ENCODE data around the gene ZNF230. TPM values are rescaled to one million over a fixed set of nuclear protein-coding genes. Genes with fewer than 3 reads are reported as not detected.
A peak's percentile ranks its signal among the peaks of the same experiment; 100 is the strongest.

Gene ZNF230
- total RNA-seq, 2 donors from 2014 or later = 3.8 to 5.7 TPM

DNA sequence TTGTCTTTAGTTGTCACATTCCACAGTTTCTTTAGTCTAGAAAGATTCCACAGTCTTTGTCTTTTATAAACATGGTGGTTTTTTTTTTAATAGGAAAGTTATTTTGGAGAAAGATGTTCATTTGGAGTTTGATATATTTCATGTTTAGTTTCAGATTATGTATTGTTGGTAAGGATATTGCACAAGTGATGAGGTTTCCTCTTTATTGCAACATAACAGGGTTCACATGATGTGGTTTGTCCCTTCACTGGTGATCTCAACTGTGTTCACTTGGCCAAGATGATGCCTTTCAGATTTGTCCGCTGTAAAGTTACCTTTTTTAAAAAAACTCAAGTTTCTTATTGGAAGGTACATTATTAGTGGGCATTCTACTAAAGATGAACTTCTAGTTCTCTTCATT is 3.2 kb downstream of the ZNF230 start:
- peaks cover 24% of the 10 kb centered on the region for H3K9me3 ChIP-seq (ENCODE audit: control insufficient read depth, low read length)
- H3K9me3 Mint-ChIP-seq = peaks cover 34% of the 10 kb centered on the region
- H3K36me3 ChIP-seq (ENCODE audit: control insufficient read depth, insufficient read depth, low read length) = peaks cover 30% of the 10 kb centered on the region
- no peak overlapping the region for H3K27ac Mint-ChIP-seq
- no peaks in the 10 kb centered on the region for H3K27me3 ChIP-seq (ENCODE audit: control insufficient read depth, insufficient read depth, low read length, poor library complexity, severe bottlenecking)
- TF ChIP-seq, protein P1, sequence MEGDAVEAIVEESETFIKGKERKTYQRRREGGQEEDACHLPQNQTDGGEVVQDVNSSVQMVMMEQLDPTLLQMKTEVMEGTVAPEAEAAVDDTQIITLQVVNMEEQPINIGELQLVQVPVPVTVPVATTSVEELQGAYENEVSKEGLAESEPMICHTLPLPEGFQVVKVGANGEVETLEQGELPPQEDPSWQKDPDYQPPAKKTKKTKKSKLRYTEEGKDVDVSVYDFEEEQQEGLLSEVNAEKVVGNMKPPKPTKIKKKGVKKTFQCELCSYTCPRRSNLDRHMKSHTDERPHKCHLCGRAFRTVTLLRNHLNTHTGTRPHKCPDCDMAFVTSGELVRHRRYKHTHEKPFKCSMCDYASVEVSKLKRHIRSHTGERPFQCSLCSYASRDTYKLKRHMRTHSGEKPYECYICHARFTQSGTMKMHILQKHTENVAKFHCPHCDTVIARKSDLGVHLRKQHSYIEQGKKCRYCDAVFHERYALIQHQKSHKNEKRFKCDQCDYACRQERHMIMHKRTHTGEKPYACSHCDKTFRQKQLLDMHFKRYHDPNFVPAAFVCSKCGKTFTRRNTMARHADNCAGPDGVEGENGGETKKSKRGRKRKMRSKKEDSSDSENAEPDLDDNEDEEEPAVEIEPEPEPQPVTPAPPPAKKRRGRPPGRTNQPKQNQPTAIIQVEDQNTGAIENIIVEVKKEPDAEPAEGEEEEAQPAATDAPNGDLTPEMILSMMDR (conservative IDR thresholded peaks at IDR 0.05) = no peak
- no peak overlapping the region for H3K4me3 Mint-ChIP-seq
- H3K4me1 Mint-ChIP-seq = peaks cover 9% of the 10 kb centered on the region
- peaks cover 5% of the 10 kb centered on the region for H3K27me3 Mint-ChIP-seq (ENCODE audit: insufficient read depth)
- no peaks in the 10 kb centered on the region for H3K4me1 ChIP-seq (ENCODE audit: control insufficient read depth, insufficient read depth, low read length)
- no peak overlapping the region for H3K9ac ChIP-seq (ENCODE audit: extremely low read depth, low read length, poor library complexity, severe bottlenecking)
- H3K27ac ChIP-seq (ENCODE audit: low read depth, low read length) = no peak overlapping the region
- no peak overlapping the region for H3K4me3 ChIP-seq (ENCODE audit: low read length)
- peaks cover 49% of the 10 kb centered on the region for H3K36me3 Mint-ChIP-seq (ENCODE audit: low read depth)
- no peak for DNase-seq
- WGBS, 2 experiments (ENCODE audit: insufficient coverage in 1 of 2, insufficient read length in 1 of 2) = 89% methylated on average over 1 of the region's 1 CpG; no CpG with 5 or more reads in 1 of the 2 experiments

DNA sequence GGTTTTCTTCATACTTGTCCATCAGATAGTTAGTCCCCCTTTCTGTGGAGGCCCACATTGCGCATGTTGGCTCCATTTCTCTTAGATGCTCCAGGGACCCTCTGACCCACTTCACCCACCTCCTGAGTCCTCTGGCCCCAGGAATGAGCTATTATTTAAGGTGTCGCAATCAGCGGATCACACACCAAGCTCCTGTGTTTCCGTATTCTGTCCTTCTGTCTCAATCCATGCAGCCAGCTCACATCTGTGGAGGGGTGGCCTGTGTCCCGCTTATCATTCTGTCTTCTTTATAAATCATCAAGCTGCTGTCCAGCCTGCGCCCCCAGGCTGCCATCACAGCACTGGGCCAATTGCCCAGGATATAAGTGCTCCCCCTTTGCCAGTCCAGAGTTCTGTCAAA is 4.7 kb downstream of the ZNF230 start:
- 92 to 94% methylated on average over 5 to 6 of the region's 6 CpGs for WGBS, 2 experiments (ENCODE audit: insufficient coverage in 1 of 2, insufficient read length in 1 of 2)
- no peak overlapping the region for H3K4me3 Mint-ChIP-seq
- H3K36me3 Mint-ChIP-seq (ENCODE audit: low read depth) = peaks cover 61% of the 10 kb centered on the region
- Histone ChIP-seq H3K9me3 (ENCODE audit: control insufficient read depth, low read length) (peaks cover 32% of the 10 kb centered on the region), H3K4me3 (ENCODE audit: low read length) (no peak overlapping the region), H3K4me1 (ENCODE audit: control insufficient read depth, insufficient read depth, low read length) (no peaks in the 10 kb centered on the region), H3K36me3 (ENCODE audit: control insufficient read depth, insufficient read depth, low read length) (peaks cover 34% of the 10 kb centered on the region), H3K9ac (ENCODE audit: extremely low read depth, low read length, poor library complexity, severe bottlenecking) (no peak overlapping the region), H3K27ac (ENCODE audit: low read depth, low read length) (no peak overlapping the region), H3K27me3 (ENCODE audit: control insufficient read depth, insufficient read depth, low read length, poor library complexity, severe bottlenecking) (no peaks in the 10 kb centered on the region)
- TF ChIP-seq, protein P1 (conservative IDR thresholded peaks at IDR 0.05) = no peak
- peaks cover 3% of the 10 kb centered on the region for H3K27me3 Mint-ChIP-seq (ENCODE audit: insufficient read depth)
- DNase-seq = no peak
- peaks cover 3% of the 10 kb centered on the region for H3K4me1 Mint-ChIP-seq
- peaks cover 47% of the 10 kb centered on the region for H3K9me3 Mint-ChIP-seq
- no peak overlapping the region for H3K27ac Mint-ChIP-seq

DNA sequence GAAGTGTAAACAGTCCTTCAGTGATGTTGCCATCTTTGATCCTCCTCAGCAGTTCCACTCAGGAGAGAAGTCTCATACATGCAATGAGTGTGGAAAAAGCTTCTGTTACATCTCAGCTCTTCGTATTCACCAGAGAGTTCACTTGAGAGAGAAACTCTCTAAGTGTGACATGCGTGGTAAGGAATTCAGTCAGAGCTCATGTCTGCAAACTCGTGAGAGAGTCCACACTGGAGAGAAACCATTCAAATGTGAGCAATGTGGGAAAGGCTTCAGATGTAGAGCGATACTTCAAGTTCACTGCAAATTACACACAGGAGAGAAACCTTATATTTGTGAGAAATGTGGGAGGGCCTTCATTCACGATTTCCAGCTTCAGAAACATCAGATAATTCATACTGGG is 7.7 kb downstream of the ZNF230 start:
- Histone ChIP-seq H3K9ac (ENCODE audit: extremely low read depth, low read length, poor library complexity, severe bottlenecking) (no peak overlapping the region), H3K27me3 (ENCODE audit: control insufficient read depth, insufficient read depth, low read length, poor library complexity, severe bottlenecking) (no peaks in the 10 kb centered on the region), H3K27ac (ENCODE audit: low read depth, low read length) (no peak overlapping the region), H3K9me3 (ENCODE audit: control insufficient read depth, low read length) (peaks cover 32% of the 10 kb centered on the region), H3K4me1 (ENCODE audit: control insufficient read depth, insufficient read depth, low read length) (no peaks in the 10 kb centered on the region), H3K4me3 (ENCODE audit: low read length) (peak overlapping the region; percentile 13), H3K36me3 (ENCODE audit: control insufficient read depth, insufficient read depth, low read length) (peaks cover 34% of the 10 kb centered on the region)
- TF ChIP-seq, protein P1 (conservative IDR thresholded peaks at IDR 0.05) = no peak
- H3K4me3 Mint-ChIP-seq = no peak overlapping the region
- peaks cover 72% of the 10 kb centered on the region for H3K9me3 Mint-ChIP-seq
- no peaks in the 10 kb centered on the region for H3K27me3 Mint-ChIP-seq (ENCODE audit: insufficient read depth)
- H3K27ac Mint-ChIP-seq = no peak overlapping the region
- H3K36me3 Mint-ChIP-seq (ENCODE audit: low read depth) = peaks cover 64% of the 10 kb centered on the region
- 92 to 94% methylated on average over 5 of the region's 5 CpGs for WGBS, 2 experiments (ENCODE audit: insufficient coverage in 1 of 2, insufficient read length in 1 of 2)
- no peaks in the 10 kb centered on the region for H3K4me1 Mint-ChIP-seq
- no peak for DNase-seq
